A172 (cell line): ENCODE data around the gene C1QTNF4. TPM values are rescaled to one million over a fixed set of nuclear protein-coding genes. Genes with fewer than 3 reads are reported as not detected.
"Not testable (repeated sequence)": the region's sequence is repeated elsewhere in the genome, so short reads cannot be mapped to it uniquely, and the experiment has no call there.

Experiments used
- DNase-seq: peaks from one replicate; pipeline ENCODE4 v3.0.0-alpha.2; 2015; ENCODE audit warnings: low spot score
- total RNA-seq: library from RNA; depleted of rRNA; stranded (reverse); fragments of >200 nt; shearing (Covaris generic); gene quantifications from 2 replicates; pipeline ENCODE4 v1.2.3, GENCODE V29; 2014; rRNA removed

Gene C1QTNF4
- total RNA-seq = not detected in 2 replicates

DNA sequence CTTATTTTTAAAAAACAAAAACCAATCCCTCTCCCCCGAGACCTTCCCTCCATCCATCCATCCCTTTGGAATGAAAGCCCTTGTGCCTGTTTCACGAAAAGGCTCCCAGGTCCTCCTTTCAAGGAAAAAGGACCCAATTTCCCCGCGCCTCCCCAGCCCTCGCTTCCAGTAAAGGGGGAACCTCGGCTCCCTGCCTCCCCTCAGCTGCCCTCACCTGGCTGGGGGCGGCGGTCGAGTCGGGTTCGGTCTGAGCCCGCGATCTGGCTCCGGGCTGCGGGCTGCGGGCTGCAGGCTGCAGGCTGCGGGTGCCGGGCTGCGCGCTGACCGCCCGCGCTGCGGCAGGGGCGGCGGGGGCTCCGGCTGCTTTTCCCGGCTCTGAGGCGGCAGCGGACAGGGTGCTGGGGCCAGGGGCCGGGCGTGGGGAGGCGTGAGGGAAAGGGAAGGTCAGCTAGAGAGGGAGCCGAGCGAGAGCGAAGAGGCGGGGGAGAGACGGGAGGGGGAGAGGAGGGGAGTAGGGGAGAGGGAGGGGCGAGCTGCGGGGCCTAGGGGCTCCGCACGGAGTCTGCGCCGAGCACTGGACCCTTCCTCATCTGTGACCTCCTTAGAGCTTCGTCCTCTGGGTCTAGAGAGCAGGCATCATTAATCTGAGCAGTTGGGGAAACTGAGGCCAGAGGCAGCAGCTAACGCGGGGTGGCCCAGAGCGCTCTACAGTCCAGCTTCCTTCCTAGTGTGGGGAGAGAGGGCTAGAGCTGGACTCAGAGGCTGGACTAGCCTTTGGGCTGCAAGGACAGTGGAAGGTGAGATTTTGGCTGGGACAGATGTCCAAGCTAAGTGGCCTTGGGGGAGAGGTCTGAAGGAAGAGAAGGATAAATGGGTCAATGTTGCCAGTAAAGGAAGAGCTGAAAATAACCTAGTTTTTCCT, at the start of gene C1QTNF4:
TSS of gene C1QTNF4 (minus strand) at position 478 of the 922 bp plus-strand sequence. CDS start 3,601 bp downstream, outside the sequence.
- no peak for DNase-seq

- peak; percentile 96 for DNase-seq
Measured at GRCh38 chr11:47642099-47642855, 48.1 kb upstream of the C1QTNF4 start, which contains the start of gene MTCH2. MTCH2 (minus strand) TSS chr11:47642559; CDS start chr11:47642465, 94 bp downstream.

GRCh38 chr11:47641600-47642098, 47.4 kb upstream of the C1QTNF4 start:
- DNase-seq = no peak

DNA sequence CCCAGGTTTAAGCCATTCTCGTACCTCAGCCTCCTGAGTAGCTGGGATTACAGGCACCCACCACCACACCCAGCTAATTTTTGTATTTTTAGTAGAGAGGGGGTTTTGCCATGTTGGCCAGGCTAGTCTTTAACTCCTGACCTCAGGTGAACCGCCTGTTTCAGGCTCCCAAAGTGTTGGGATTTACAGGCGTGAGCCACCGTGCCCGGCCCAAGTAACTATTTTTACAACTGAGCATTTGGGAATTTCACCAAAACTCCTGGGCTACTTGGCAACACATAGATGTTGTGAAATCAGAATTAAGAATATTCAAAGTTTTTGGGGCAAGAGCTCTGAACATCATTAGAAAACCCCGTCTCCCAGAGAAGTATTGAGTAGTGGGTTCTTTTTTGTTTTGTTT, 46.3 kb upstream of the C1QTNF4 start:
- not testable (repeated sequence) for DNase-seq

- DNase-seq = not testable (repeated sequence)
Measured at GRCh38 chr11:47636331-47636730, 42.1 kb upstream of the C1QTNF4 start.

DNA sequence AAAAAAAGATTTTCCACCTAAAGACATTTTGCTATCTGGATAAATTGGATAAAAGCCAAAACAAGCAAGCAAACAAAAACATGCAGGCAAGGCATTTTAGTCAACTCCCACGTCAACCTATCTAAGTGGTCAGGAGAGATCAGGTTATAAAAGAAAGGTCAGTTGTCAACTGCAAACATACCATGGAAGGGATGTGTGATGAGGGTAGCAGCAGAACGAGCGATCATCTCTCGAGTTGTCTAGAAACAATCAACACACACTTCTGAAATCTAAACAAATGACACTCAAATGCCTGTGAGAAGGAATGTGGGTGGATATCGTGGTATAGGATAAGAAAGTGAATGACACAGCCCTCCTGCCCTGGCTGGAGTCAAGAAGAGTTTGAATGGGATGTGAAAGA, 37.3 kb upstream of the C1QTNF4 start:
- peak; percentile 14 for DNase-seq

GRCh38 chr11:47628026-47628425, 33.8 kb upstream of the C1QTNF4 start:
- no peak for DNase-seq

- DNase-seq = no peak
Measured at GRCh38 chr11:47626234-47626633, 32.0 kb upstream of the C1QTNF4 start.

DNA sequence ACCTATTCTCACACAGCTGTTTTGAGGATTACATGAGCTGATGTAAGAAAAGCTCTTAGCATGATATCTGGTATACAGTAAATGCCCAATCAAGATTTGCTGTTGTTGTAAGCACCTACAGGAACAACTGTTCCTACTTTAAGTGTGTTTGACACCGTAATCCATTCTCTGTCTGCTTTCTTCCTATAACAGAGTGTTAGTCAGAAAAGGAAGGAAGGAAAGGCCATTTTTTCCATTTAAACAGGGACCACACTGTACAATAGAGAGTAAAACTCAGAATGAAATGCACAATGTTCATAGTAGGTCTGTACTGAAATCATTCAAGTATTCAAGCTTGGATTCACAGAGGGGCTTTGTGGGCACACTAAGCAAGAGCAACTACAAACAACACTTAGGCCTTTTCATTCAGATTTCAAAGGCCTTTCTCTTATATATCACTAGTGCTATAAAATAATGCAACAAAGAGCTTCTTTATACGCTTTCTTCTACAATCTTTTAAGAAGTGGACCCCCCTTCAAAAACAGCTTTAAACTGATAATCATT, 26.7 kb upstream of the C1QTNF4 start:
- no peak for DNase-seq

DNA sequence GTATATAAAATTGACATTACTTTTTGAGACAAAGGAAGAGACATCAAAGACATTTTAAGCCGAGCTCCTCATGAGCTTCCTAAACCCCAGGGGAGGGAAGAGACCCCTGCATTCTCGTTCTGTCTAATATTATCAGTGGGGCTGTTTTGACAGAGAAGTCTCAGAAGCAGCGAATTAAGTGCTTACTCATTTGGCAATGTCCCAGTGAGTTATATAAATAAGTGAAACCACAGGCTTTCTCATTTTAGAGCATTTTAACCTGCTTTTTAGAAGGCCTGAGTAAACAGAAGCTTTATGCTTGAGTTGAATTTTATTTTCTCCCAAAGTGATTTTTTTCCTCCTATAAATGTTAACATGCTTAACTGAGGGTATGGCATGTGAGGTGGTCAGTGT, 23.2 kb upstream of the C1QTNF4 start:
- DNase-seq = no peak

GRCh38 chr11:47616726-47617416, 22.7 kb upstream of the C1QTNF4 start:
- peak; percentile 43 for DNase-seq

DNA sequence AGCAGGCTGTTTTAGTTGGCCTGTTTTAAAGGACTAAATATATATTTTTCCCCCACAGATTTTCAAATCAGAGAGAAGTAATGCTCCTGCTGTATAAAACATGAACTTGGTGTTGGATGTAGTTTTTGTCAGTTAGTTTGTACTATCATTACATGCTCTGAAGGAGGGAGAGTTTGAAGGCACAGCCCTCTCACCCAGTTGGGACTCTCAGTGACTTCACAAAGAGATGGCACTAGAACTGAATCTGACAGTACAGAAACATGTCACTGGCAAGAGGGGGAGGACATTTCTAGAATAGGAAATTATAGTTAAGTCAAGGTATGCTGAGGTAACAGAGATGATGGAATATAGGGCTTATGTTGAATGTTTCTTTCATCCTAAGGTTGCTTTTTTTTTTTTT, 21.0 kb upstream of the C1QTNF4 start:
- no peak for DNase-seq

DNA sequence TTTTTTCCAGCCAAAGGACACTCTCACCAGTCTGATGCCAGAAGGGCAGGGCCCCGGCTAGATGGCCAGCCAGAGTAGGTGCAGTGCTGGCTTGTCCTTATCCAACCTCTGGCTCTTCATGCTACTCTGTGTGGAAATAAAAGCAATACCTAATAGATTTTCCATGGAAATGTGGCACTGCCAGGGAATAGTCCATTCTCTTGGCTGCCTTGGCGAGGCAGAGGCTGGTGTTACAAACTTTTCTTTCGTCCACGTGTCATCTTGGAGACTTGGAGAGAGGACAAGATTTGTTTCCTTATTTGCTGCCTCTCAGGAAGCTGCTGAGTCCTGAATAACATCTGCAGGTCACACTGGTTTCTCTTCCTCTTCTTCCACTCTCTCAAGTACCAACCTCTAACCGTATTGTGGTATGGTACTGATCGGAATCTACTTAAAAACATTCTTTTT, 17.2 kb upstream of the C1QTNF4 start:
- no peak for DNase-seq

- no peak for DNase-seq
Measured at GRCh38 chr11:47609675-47610074, 15.5 kb upstream of the C1QTNF4 start.

- DNase-seq = peak; percentile 20
Measured at GRCh38 chr11:47607380-47607779, 13.2 kb upstream of the C1QTNF4 start.

DNA sequence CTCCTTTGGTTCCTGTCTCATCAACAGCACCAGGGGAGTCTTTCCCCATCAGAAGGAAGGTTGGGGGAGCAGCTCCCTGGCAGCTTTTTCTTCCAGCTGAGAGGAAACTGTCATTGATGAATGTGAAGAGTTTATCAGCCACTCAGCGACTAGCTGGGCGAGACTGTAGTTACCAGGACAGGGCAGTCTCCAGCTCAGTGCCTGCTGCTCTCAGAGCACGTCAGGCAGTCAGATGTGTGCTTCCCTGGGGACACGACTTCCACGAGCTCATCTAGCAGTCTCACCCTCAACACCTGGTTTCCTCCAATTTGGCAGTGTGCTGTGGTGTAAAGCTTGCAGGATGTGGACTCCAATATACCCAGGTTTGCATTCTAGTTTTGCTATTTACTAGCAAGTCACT, 12.5 kb upstream of the C1QTNF4 start:
- no peak for DNase-seq

GRCh38 chr11:47605921-47606320, 11.7 kb upstream of the C1QTNF4 start:
- DNase-seq = no peak

GRCh38 chr11:47603295-47603694, 9.1 kb upstream of the C1QTNF4 start:
- no peak for DNase-seq

GRCh38 chr11:47599902-47600301, 5.7 kb upstream of the C1QTNF4 start:
- DNase-seq = no peak

- no peak for DNase-seq
Measured at GRCh38 chr11:47595967-47596366, 1.8 kb upstream of the C1QTNF4 start.

GRCh38 chr11:47595029-47595428, 818 bp upstream of the C1QTNF4 start:
- no peak for DNase-seq
